ENCODE results near the gene IFI16. TPM values are rescaled to one million over a fixed set of nuclear protein-coding genes. Genes with fewer than 3 reads are reported as not detected.

The IFI16 gene
- total RNA-seq, 1 experiment from 2014 or later: 2.9 TPM

DNA sequence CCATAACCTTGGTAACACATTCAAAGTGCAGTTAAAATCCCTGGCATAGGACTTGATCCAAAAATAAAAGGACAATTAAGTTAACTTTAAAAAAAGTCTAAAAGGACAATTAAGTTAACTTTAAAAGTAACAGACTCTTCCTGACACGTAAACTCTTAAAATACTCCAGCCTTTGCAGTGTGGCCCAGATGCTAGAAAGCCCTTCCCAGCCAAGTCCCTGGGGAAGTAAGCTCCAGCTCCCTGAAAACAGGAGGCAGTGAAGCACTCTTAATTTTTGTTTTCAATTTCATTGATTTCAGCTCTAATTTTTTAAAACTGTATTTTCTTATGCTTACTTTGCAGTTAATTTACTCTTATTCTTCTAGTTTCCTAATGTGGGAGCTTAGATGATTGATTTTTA is 71.9 kb downstream of the IFI16 start:
- Mint-ChIP-seq H3K27me3 (ENCODE audit: low read depth) (no peaks in the 10 kb centered on the region; the same call in 1 of the 2 replicates), H3K27ac (no peak overlapping the region), H3K36me3 (ENCODE audit: insufficient read depth in 1 of 3, low read depth in 3 of 3) (no peaks in the 10 kb centered on the region), H3K4me3 (no peak overlapping the region), H3K9me3 (no peaks in the 10 kb centered on the region), H3K4me1 (0 out of 4 replicates have a peak, but pooled peaks cover 0 to 3% of the 10 kb centered on the region in 2 experiments)
- H3K27me3 ChIP-seq (ENCODE audit: insufficient read depth, low read length): no peaks in the 10 kb centered on the region
- no peak overlapping the region for H3K4ac ChIP-seq (ENCODE audit: low read depth, low read length)
- no peak overlapping the region for H2AFZ ChIP-seq (ENCODE audit: low read length)
- no peak overlapping the region for H3K18ac ChIP-seq (ENCODE audit: insufficient read length, low read depth, low read length)
- H3K4me1 ChIP-seq (ENCODE audit: insufficient read depth, low read length): no peaks in the 10 kb centered on the region
- H3K23me2 ChIP-seq (ENCODE audit: insufficient read length, low read depth, low read length, poor library complexity, severe bottlenecking): no peaks in the 10 kb centered on the region
- H2BK5ac ChIP-seq (ENCODE audit: insufficient read length, low read length): no peak overlapping the region
- H3K79me1 ChIP-seq (ENCODE audit: insufficient read depth, low read depth, low read length, poor library complexity, severe bottlenecking): no peaks in the 10 kb centered on the region
- no peak overlapping the region for H3K14ac ChIP-seq (ENCODE audit: insufficient read depth, low read length)
- no peak overlapping the region for H2BK120ac ChIP-seq (ENCODE audit: low read depth, low read length, poor library complexity, severe bottlenecking)
- no peak overlapping the region for H3K9ac ChIP-seq (ENCODE audit: extremely low read depth, insufficient read length, low read length)
- no peak overlapping the region for H4K8ac ChIP-seq (replicated peaks; ENCODE audit: insufficient read length, low read depth, low read length)
- no peaks in the 10 kb centered on the region for H3K9me3 ChIP-seq (ENCODE audit: control insufficient read depth, low read depth, low read length)
- no peak for DNase-seq
- no peak overlapping the region for H4K91ac ChIP-seq (ENCODE audit: insufficient read length, low read depth, low read length)
- no peak overlapping the region for H3K23ac ChIP-seq (ENCODE audit: insufficient read length, low read depth, low read length)
- no peak overlapping the region for H2BK15ac ChIP-seq (ENCODE audit: low read depth, low read length)
- H2BK12ac ChIP-seq (ENCODE audit: insufficient read length, low read depth, low read length): no peak overlapping the region
- no peak overlapping the region for H3T11ph ChIP-seq (ENCODE audit: low read length)
- no peak overlapping the region for H3K56ac ChIP-seq (ENCODE audit: insufficient read length, low read depth, low read length)
- H3K79me2 ChIP-seq (ENCODE audit: insufficient read depth, low read length): no peaks in the 10 kb centered on the region
- no peak for TF ChIP-seq CTCF (conservative IDR thresholded peaks at IDR 0.05)
- no peak overlapping the region for H4K5ac ChIP-seq (ENCODE audit: insufficient read length, low read depth, low read length)
- H2AK5ac ChIP-seq (ENCODE audit: insufficient read length, low read length): no peak overlapping the region
- H4K20me1 ChIP-seq (ENCODE audit: control insufficient read depth, insufficient read depth, insufficient read length): no peaks in the 10 kb centered on the region
- H2BK20ac ChIP-seq (ENCODE audit: low read depth, low read length, poor library complexity, severe bottlenecking): no peak overlapping the region
- H3K4me2 ChIP-seq (ENCODE audit: insufficient read depth, insufficient read length, low read length): no peak overlapping the region
- WGBS (ENCODE audit: extremely low coverage, insufficient read length, low lambda C conversion rate): no CpG with 5 or more reads among the region's 1 CpG
- H3K27ac ChIP-seq (ENCODE audit: insufficient read length, low read depth, low read length): no peak overlapping the region
